Stomach (tissue), 4 donors: ENCODE data around the gene GRB7.

Experiments used
- CTCF ChIP-seq, 7 experiments: fragments of 450-650 bp in 4 of 7; fragments of 200-600 bp in 3 of 7; sonication (generic) in 3 of 7; IDR thresholded peaks; one replicate each; pipeline ENCODE4 v1.5.1; 2016 to 2019; ENCODE audit warnings: antibody characterized with exemption in 7 of 7, control low read depth in 2 of 7, mild to moderate bottlenecking in 1 of 7
- POLR2A ChIP-seq, 4 donors: fragments of 450-650 bp; IDR thresholded peaks; one replicate each; pipeline ENCODE4 v1.6.1; 2016; ENCODE audit warnings: antibody characterized with exemption in 4 of 4, control low read depth in 2 of 4, mild to moderate bottlenecking in 1 of 4, moderate library complexity in 1 of 4
- POLR2AphosphoS5 ChIP-seq, 3 donors: sonication (generic); formaldehyde crosslinking; IDR thresholded peaks; one replicate each; pipeline ENCODE4 v1.6.1; 2016; ENCODE audit warnings: antibody characterized with exemption in 3 of 3

- TF ChIP-seq CTCF (IDR thresholded peaks at IDR 0.05), result no peak
- no peak for TF ChIP-seq POLR2A (IDR thresholded peaks at IDR 0.05)
- no peak for TF ChIP-seq POLR2AphosphoS5 (IDR thresholded peaks at IDR 0.05)
These were observed 25.5 kb downstream of the GRB7 start for GRCh38 chr17:39763051-39763820.
